Measurements from ENCODE around the gene ARHGDIB. TPM values are rescaled to one million over a fixed set of nuclear protein-coding genes. Genes with fewer than 3 reads are reported as not detected.

The ARHGDIB gene
- total RNA-seq, 2 donors from 2014 or later: 40.2 to 65.9 TPM

DNA sequence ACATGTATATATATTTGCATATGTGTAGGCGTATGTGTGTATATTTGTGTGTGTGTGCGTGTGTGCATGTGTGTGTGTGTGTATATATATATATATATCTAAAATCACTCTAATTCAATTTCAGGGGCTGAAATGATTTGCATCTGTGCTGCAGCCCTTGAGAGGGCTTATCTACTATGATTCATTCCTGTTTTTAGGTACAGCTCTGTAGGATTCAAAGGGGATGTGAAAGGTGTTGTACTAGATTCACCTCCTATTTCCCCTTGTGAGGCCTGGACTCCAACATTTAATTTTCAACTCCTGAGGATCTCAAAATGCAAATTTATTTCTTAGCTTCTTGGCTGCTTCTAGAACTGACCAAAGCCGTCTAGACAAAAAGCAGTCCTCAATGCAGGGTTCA, 34.1 kb downstream of the ARHGDIB start:
- Histone ChIP-seq H3K9me3 (no peaks in the 10 kb centered on the region), H3K4me3 (no peak overlapping the region), H3K27ac (no peak overlapping the region), H3K36me3 (no peaks in the 10 kb centered on the region), H3K4me1 (replicated peaks) (no peaks in the 10 kb centered on the region), H3K27me3 (replicated peaks; ENCODE audit: insufficient read depth) (no peaks in the 10 kb centered on the region)
- TF ChIP-seq POLR2AphosphoS5 (IDR thresholded peaks at IDR 0.05) (no peak), POLR2A (IDR thresholded peaks at IDR 0.05) (no peak)
- TF ChIP-seq, protein P1, sequence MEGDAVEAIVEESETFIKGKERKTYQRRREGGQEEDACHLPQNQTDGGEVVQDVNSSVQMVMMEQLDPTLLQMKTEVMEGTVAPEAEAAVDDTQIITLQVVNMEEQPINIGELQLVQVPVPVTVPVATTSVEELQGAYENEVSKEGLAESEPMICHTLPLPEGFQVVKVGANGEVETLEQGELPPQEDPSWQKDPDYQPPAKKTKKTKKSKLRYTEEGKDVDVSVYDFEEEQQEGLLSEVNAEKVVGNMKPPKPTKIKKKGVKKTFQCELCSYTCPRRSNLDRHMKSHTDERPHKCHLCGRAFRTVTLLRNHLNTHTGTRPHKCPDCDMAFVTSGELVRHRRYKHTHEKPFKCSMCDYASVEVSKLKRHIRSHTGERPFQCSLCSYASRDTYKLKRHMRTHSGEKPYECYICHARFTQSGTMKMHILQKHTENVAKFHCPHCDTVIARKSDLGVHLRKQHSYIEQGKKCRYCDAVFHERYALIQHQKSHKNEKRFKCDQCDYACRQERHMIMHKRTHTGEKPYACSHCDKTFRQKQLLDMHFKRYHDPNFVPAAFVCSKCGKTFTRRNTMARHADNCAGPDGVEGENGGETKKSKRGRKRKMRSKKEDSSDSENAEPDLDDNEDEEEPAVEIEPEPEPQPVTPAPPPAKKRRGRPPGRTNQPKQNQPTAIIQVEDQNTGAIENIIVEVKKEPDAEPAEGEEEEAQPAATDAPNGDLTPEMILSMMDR (IDR thresholded peaks at IDR 0.05): no peak
- intact Hi-C loops (cut with DNase I): no loop called here
- 89% methylated on average over 3 of the region's 3 CpGs for WGBS
- DNase-seq (ENCODE audit: low spot score): no peak

GRCh38 chr12:14924541-14924940, 36.9 kb downstream of the ARHGDIB start:
- intact Hi-C loops (cut with DNase I): no loop called here
- DNase-seq (ENCODE audit: low spot score): no peak
- Histone ChIP-seq H3K27me3 (replicated peaks; ENCODE audit: insufficient read depth) (no peaks in the 10 kb centered on the region), H3K4me1 (replicated peaks) (no peaks in the 10 kb centered on the region), H3K36me3 (no peaks in the 10 kb centered on the region), H3K27ac (no peak overlapping the region), H3K4me3 (no peak overlapping the region), H3K9me3 (no peaks in the 10 kb centered on the region)
- WGBS: 89% methylated on average over 3 of the region's 3 CpGs
- no peak for TF ChIP-seq POLR2A (IDR thresholded peaks at IDR 0.05)
- TF ChIP-seq, protein P1 (IDR thresholded peaks at IDR 0.05): no peak
- TF ChIP-seq POLR2AphosphoS5 (IDR thresholded peaks at IDR 0.05): no peak

GRCh38 chr12:14923944-14924343, 37.5 kb downstream of the ARHGDIB start:
- no peaks in the 10 kb centered on the region for H3K9me3 ChIP-seq
- no peak for DNase-seq (ENCODE audit: low spot score)
- 96% methylated on average over 2 of the region's 2 CpGs for WGBS
- H3K4me1 ChIP-seq (replicated peaks): no peaks in the 10 kb centered on the region
- intact Hi-C loops (cut with DNase I): no loop called here
- no peaks in the 10 kb centered on the region for H3K36me3 ChIP-seq
- no peak overlapping the region for H3K4me3 ChIP-seq
- H3K27ac ChIP-seq: no peak overlapping the region
- no peak for TF ChIP-seq POLR2A (IDR thresholded peaks at IDR 0.05)
- TF ChIP-seq, protein P1 (IDR thresholded peaks at IDR 0.05): no peak
- TF ChIP-seq POLR2AphosphoS5 (IDR thresholded peaks at IDR 0.05): no peak
- no peaks in the 10 kb centered on the region for H3K27me3 ChIP-seq (replicated peaks; ENCODE audit: insufficient read depth)

GRCh38 chr12:14921218-14921617, 40.2 kb downstream of the ARHGDIB start:
- WGBS: 95% methylated on average over 2 of the region's 2 CpGs
- Histone ChIP-seq H3K4me1 (replicated peaks) (no peaks in the 10 kb centered on the region), H3K27ac (no peak overlapping the region), H3K4me3 (no peak overlapping the region), H3K36me3 (no peaks in the 10 kb centered on the region), H3K9me3 (no peaks in the 10 kb centered on the region), H3K27me3 (replicated peaks; ENCODE audit: insufficient read depth) (no peaks in the 10 kb centered on the region)
- TF ChIP-seq POLR2A (IDR thresholded peaks at IDR 0.05): no peak
- TF ChIP-seq POLR2AphosphoS5 (IDR thresholded peaks at IDR 0.05): no peak
- TF ChIP-seq, protein P1 (IDR thresholded peaks at IDR 0.05): no peak
- intact Hi-C loops (cut with DNase I): no loop called here
- DNase-seq (ENCODE audit: low spot score): no peak

GRCh38 chr12:14920475-14921126, 40.8 kb downstream of the ARHGDIB start:
- 82% methylated on average over 7 of the region's 7 CpGs for WGBS
- Histone ChIP-seq H3K36me3 (no peaks in the 10 kb centered on the region), H3K9me3 (no peaks in the 10 kb centered on the region), H3K27ac (no peak overlapping the region), H3K4me1 (replicated peaks) (no peaks in the 10 kb centered on the region), H3K27me3 (replicated peaks; ENCODE audit: insufficient read depth) (no peaks in the 10 kb centered on the region), H3K4me3 (no peak overlapping the region)
- TF ChIP-seq POLR2A (IDR thresholded peaks at IDR 0.05) (no peak), POLR2AphosphoS5 (IDR thresholded peaks at IDR 0.05) (no peak)
- TF ChIP-seq, protein P1 (IDR thresholded peaks at IDR 0.05): no peak
- intact Hi-C loops (cut with DNase I): no loop called here
- no peak for DNase-seq (ENCODE audit: low spot score)
